Panc1 (cell line): ENCODE data around the gene CDKN2B-AS1.

Source experiments
- CTCF ChIP-seq: fragments of 450-650 bp; IDR thresholded peaks from 2 replicates; pipeline ENCODE4 v1.5.1; 2017; ENCODE audit warnings: mild to moderate bottlenecking
- POLR2AphosphoS5 ChIP-seq: IDR thresholded peaks from 2 replicates; pipeline ENCODE4 v1.6.1; 2012; ENCODE audit warnings: mild to moderate bottlenecking, low read depth, low read length, moderate library complexity
- SIN3A ChIP-seq: IDR thresholded peaks from 2 replicates; pipeline ENCODE4 v1.6.1; 2012; ENCODE audit warnings: low read depth, mild to moderate bottlenecking, low read length, moderate library complexity, borderline replicate concordance; ENCODE audit not compliant: insufficient read depth
- TF ChIP-seq, protein P1 (sequence below), 2 experiments: IDR thresholded peaks; 2 replicates each; pipeline ENCODE4 v1.6.1; 2011 to 2012; ENCODE audit warnings: low read depth in 2 of 2, control low read depth in 1 of 2, low read length in 1 of 2, mild to moderate bottlenecking in 1 of 2, moderate library complexity in 1 of 2; ENCODE audit not compliant: insufficient read depth in 1 of 2

- TF ChIP-seq CTCF, result no peak
- TF ChIP-seq POLR2AphosphoS5, result no peak
- no peak for TF ChIP-seq SIN3A
- TF ChIP-seq, protein P1, sequence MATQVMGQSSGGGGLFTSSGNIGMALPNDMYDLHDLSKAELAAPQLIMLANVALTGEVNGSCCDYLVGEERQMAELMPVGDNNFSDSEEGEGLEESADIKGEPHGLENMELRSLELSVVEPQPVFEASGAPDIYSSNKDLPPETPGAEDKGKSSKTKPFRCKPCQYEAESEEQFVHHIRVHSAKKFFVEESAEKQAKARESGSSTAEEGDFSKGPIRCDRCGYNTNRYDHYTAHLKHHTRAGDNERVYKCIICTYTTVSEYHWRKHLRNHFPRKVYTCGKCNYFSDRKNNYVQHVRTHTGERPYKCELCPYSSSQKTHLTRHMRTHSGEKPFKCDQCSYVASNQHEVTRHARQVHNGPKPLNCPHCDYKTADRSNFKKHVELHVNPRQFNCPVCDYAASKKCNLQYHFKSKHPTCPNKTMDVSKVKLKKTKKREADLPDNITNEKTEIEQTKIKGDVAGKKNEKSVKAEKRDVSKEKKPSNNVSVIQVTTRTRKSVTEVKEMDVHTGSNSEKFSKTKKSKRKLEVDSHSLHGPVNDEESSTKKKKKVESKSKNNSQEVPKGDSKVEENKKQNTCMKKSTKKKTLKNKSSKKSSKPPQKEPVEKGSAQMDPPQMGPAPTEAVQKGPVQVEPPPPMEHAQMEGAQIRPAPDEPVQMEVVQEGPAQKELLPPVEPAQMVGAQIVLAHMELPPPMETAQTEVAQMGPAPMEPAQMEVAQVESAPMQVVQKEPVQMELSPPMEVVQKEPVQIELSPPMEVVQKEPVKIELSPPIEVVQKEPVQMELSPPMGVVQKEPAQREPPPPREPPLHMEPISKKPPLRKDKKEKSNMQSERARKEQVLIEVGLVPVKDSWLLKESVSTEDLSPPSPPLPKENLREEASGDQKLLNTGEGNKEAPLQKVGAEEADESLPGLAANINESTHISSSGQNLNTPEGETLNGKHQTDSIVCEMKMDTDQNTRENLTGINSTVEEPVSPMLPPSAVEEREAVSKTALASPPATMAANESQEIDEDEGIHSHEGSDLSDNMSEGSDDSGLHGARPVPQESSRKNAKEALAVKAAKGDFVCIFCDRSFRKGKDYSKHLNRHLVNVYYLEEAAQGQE (IDR thresholded peaks at IDR 0.05; ENCODE audit: insufficient read depth in 1 of 2, low read depth in 2 of 2, low read length in 1 of 2), result no peak
Measured at GRCh38 chr9:21965401-21965951, 29.1 kb upstream of the CDKN2B-AS1 start.
